NCI-H2227 (cell line): Measurements from ENCODE around the gene GABRA4.

Experiments used
- DNase-seq: peaks from one replicate; lab custom pipeline; 2025; ENCODE audit not compliant: unreplicated experiment; lab: John Stamatoyannopoulos, UW

The GABRA4 gene

DNA sequence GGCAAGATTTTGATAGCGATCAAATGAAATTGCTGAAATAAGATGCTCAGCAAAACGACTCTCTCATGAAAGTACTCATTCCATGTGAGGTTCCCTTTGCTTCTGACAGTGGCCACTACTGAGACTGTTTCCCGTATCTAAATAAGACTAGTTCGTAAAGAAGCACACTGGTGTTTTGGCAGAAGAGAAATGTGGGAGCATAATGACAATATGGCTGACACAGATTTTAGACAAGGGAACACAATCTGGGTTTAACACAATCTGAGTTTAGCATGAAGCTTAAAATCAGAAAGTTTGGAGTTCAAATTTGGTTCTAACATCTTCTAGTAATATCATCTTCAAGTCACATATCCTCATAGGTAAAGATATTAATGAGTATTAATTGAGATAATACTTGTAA is 13.7 kb downstream of the GABRA4 start:
- no peak for DNase-seq

DNA sequence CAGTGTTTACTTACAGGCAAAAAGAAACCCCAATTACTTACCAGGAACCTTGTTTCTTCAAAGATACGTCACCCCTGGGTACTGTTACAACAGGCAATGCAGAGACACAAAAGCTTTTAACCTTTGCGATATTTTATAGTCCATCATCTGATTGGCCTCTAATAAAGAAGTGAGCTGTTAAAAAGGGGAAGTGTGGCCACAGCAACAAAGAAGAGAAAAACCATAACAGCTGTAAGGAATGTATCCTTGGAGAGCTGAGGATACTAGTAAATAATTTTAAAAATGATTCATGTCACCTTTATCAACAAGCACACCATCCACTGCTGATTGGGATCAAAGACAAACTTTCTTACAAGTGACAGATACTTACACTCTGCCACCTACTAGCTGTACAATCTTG is 14.1 kb downstream of the GABRA4 start:
- no peak for DNase-seq

DNA sequence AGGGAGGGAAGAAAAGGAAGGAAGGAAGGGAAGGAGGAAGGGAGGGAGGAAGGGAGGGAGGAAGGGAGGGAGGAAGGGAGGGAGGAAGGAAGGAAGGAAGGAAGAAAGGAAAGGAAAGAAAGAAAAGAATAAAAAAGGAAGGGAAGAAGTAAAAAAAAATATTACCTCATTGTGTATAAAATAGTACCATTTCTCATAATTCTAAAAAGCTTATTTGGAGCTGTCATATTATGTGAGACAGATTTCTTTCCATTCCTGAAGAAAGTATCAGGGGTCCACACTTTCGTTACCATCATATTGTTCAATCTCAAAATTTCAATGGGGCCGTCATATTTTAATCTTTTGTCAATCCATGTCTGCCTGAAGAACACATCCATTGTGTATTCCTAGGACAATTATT is 16.1 kb downstream of the GABRA4 start:
- no peak for DNase-seq

DNA sequence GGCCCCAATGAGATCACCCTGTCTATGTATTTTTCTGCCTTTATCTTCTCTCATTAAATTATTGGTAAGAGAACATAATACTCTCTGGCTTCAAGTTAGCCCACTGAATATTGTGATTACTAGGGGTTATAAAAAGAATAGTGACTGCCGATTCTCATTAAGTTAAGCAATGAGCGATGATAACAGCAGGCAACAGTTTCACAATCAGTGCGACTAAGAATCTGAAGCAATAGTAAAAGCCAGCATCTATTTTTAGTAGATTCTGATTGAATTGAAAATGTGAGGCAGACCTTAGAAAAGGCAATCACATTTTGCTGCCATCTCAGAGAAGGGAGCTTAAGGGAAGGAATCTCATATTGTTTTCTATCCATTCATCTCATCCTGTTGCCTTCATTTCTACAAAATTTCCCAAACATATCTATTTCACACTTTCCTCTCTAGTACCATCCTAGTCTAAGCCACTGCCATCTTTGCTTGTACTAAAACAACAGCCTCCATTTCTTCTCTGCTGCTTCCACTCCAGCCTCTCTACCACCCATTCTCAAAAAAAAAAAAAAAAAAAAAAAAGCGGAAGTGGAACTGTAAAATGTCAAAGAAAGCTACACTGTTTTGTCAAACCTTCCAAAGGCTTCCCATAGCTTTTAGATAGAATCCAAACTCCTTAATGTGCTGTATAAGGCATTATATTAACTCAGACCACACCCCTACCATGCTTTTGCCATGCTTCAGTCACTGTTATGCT is 17.4 kb downstream of the GABRA4 start:
- DNase-seq: no peak

DNA sequence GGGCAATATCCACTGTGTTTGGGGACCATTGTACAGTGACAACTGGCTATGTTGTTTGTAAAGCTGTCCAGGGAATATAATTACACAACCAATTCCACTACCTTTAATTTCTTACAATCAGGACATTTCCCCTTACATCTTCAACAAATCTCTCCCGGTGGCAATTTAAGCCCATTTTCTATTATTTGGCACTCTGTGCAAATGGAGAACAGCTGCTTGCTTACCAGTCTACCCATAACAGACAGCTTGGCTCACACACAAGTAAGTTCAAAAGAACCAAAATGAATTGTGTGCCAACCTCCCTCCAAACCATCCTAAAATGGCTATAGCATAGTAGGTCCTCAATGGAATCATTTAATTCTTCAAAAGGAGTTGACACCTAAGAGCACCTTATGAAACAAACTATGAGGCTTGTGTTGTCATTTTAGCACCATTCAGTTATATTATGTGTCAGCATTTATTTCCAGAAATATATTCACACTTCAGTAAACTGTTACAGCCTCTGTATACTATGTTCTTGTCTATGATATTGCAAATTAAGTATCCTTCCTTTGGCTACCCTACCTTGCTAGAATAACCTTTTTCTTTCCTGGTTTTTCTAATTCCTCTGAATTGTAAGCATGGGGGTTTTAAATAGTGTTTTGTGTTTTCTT is 18.4 kb downstream of the GABRA4 start:
- DNase-seq: no peak

DNA sequence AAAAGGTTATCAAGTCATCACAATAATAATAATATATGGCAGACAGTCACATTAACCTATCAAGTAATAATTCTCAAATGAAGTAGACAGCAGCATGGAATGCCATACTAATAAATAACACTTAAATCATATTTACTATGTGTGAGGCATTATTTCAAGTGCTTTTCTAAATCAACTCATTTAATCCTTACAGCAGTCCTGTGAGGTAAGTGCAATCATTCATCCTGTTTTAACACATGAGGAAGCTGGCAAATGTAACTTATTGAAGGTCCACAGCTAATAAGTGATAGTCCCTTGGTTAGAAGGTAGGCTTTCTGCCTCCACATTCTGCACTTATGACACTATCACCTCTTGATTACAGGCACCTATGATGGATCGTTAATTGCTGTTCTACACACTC is 24.5 kb downstream of the GABRA4 start:
- no peak for DNase-seq

DNA sequence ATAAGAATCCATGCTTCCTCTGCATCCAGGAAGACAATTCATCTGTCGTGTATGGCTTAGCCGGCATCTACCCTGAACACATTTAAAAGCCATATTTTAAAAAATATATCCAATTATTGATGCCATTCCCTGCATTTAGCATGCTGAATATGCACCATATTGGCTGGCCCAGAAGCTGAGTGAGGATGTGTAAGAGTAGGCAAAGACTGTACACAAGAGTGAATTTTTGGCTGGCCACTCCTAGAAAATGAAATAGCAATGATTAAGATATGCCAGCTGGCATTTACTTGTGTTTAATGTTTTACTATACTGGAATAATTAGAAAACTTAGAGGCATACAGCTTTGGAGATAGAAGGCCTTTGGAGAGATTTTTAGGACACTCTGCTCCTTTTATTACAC is 25.8 kb downstream of the GABRA4 start:
- no peak for DNase-seq

DNA sequence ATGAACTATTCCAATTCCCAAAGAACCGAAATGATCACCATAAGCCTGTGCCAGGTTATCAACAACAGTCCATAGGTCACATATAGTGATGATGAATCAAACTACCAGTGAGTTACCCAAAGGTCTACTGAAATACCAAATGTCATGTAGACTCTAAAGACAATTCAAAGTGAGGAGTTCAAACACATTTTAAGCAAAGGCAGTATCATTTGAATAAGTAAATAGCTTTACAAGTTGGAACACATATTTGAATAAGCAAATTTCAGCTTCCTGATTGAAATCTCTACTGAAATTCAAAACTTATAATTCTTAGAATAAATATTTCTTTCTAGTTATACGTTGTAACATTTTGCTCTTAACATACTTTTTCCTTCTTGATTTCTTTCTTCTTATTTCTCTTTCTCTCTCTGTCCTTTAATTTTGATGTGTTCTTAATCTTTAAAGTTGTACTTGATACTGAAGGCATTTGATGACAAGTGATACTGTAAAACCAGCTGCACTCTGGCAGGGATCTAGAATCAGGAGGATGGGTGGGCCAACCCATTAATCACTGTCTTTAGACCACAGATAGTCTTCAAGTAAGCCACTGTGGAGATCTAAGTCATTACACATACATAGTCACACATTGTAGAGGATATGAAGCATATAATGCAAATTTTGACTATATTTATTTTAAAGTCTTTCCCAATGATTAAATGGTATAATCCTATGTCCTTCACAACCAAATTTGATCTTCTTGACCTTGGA is 34.5 kb downstream of the GABRA4 start:
- DNase-seq: no peak

DNA sequence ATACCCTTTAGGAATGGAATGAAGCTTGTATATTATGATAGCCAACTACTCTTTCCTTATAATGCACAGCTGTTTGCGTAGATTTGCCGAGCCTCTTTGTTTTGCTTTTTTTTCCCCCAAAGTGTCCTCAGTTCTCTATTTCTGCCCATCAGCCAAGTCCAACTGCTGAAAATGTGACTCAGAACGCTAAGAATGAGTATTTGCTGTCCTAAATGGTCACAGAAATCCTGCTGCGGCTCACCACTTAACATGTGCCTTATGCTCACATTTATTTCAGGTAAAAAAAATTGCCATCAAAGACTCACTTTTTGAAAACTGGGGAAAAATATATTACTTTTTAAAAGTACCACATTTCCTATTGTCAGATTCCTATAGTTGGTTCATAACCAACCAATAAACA is 36.9 kb downstream of the GABRA4 start:
- no peak for DNase-seq

DNA sequence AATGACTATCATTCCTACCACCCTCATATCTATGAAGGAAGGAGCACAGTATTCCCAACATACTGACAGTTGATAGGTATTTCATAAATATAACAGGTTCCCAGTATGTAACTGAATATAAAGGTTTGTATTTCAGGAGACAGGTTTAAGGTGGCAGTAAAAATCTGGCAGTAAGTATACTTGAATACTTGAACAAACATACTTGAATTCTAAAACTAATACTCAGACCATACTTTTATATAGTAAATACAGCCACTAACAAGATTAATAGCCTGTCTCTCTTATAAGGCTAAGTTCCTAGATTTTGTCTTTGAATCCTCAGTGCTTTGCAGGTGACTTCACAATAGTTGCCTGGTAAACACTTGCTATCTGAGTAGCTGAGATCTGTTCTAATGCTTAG is 37.8 kb downstream of the GABRA4 start:
- DNase-seq: no peak

DNA sequence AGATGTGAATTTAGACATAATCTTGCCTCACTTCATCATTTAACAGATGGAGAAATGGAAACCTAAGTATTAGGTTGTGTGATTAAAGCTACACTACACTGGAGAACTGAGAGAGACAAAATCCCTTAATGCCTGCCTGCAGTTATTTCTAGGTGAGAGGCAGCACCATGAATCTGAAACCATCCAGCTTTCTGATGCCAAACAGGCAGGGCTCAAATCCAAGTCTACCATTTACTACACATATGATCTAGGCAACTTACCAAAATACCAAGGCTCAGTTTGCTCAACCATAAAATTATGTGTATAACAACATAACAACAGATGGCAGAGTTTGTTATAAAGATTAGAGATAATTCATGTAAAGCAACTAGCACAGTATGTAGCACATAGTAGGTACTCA is 38.7 kb downstream of the GABRA4 start:
- DNase-seq: no peak

DNA sequence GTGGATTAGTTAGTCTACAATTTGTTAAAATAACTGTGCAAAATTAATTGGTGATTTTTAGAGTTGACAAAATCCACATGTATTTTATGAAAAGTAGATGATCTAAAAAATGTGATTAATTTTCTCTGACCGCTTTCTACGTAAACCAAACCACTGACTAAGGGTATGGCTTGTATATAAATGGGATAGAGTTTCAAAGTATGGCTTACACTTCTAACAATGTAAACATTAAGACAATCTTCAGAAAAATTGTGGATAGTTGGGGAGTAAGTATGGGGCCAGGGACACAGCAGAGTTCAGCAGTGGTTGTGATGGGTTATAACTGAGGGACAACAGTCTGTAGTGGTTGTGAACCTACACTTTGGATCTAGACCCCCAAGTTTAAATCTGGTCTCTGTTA is 39.8 kb downstream of the GABRA4 start:
- no peak for DNase-seq

DNA sequence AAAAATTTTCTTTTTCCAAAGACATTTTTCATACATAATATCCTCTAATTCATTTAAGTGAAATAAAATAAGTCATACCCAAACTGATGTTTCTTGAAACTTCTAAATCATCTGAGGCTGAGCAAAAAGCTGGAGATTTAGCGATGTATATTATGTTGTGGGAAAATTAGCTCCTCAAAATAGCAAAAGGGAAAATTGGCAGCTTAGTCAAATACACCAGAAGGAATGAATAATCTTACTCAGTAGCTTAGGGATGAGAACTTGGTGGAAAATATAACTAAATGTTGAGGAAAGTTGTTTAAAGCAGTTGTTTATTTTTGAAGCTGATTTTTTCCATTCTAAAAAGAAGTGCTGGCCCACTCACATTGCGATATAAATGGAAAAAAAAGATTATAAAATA is 40.9 kb downstream of the GABRA4 start:
- DNase-seq: no peak

DNA sequence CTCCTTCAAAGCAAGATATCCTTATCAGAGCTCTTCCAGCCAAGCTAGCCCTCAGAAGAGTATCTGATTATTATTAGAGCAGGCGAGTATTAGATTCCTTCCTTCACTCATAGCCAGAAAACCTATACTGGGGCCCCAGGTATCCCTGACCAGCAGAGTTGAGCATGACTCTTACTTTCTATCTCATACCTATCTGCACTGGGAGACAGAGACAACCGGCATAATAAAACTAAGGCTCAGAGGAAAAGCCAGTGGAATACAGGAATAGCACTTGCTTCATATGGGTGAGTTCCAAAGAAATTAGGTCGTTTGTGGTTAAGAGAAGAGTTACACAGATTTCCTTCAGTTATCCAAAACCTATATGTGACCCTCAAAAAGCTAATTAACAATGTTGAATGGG is 42.6 kb downstream of the GABRA4 start:
- DNase-seq: no peak

DNA sequence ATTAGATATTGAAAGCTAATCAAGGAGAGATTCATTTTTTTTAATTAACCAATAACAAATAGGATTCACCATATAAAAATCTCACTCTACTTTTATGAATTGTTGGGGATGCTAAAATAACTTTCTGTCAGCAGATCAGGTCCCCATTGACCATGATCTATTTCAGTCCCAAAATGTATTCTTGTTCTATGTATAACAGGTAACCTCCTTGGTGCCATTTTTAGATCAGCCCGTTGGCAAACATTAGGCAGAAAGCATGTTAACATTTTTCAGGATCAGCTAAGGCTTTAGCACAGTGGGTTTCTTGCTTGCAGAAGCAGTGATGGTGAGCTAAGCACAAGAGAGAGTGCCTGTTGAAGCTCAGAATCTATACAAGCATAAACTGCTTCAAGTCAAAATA is 43.6 kb downstream of the GABRA4 start:
- no peak for DNase-seq

DNA sequence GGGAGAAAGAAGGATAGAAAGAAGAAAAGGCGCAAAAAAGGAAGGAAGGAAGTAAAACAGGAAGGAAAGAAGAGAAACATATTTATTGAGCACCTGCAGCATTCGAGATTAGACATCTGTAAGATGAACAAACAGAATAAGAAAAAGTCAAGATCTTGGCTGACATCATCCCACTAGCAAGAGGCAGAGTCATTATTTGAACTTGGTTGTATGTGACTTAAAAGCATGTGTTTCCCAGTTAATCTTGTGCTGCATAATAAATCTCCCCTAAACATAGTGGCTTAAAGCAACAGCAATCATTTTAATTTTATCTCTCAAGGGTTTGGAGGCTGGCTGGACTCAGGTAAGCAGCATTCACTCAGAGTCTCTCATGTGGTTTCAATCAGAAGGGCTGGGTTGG is 45.8 kb downstream of the GABRA4 start:
- no peak for DNase-seq

DNA sequence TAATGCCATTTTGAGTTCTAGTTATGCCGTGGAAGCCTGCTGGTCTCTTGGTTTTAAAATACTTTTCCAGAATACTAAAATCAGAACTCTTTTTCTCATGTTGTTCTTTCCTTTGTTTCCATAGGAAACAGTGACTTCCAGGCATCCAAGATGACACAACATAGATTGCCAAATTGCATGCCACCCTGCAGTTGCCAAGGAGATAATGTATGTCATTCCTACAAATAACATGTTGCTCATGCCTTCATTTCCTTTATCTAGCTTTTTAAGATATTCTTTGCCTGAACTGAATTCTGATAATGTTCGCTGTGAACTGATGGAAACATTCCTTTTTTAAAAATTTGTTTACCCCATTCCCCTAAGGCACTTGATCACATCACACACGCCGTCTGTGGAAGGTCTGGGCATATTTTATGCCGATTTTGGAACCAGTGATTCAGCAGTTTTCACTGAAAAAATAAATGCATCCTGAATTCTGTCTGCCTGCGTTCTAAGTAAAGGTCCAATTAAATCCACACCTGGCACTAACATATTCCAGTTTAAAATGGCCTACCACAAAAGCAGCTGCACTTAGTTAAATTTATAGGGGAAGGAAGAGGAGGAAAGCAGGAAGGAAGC is 46.4 kb downstream of the GABRA4 start:
- DNase-seq: no peak

DNA sequence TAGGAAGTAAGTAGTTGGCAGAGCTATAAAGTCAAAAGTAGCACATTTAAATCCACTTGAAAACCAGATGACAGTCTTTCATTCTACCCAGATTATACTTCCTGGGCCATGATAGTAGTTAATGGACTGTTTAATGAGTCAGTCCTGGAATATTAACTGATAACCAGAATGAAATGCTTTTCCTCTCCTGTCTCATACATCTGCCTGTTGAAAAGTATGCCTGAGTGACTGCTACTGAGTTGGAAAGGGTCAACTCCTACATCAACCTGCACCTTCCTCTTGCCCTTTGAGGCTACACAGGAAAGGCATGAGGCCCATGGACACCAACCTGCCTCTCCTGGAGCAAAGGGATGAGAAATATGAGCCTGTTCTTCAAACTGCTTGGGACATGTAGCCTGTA is 48.3 kb downstream of the GABRA4 start:
- DNase-seq: no peak

DNA sequence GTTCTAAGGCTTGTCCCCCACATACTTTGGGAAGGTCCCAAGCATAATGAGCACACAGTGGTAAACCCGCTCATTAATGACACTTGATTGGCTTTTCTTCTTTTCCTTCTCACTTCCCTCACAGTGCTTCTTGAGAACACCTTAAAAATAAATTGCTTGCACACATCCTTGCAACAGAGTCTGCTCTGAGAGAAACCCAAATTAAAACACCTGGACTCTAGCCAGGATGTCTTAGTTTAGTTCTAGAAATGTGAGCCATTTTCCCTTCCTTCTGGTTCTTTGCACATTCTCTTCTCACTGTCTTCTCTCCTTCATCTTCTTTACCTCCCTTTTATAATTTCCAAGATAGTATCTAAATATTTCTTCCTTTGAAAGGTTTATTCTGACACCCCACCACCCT is 49.0 kb downstream of the GABRA4 start:
- DNase-seq: no peak

DNA sequence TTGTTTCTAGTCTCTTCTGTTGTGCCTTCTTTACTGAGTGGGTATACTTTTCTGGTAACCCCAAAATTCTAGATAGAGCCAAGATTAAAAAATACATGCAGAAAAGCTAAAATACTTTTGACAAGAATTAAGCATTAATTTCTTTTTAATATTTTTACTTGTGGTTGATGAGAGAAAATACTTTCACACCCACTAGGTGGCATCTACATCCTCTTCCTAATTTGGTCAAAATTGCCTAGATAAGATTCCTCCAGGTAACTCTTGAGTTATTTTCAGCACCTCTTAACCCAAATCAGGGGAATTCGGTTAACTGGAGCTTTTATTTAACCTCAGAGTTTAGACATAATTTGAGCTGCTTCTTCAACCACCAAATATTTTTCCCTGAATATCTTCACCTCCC is 55.9 kb downstream of the GABRA4 start:
- DNase-seq: no peak

DNA sequence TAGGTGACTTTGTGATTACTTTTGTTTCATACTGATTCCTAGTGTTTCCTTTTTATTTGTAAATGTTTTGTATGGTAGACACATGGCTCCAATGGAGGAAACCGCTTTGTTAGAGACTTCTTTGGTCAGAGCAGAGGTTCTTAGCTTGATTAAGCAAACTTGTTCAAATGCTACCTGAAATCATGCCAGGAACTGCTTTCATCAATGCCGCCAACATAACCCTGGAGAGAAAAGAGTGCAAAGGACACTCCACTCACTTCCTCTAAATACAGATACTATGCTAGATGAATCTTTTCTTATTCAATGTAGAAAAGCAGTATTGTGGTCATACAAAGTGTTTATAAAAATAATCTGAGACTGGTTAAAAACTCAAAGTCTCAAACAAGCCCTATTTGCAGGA is 58.7 kb downstream of the GABRA4 start:
- no peak for DNase-seq

DNA sequence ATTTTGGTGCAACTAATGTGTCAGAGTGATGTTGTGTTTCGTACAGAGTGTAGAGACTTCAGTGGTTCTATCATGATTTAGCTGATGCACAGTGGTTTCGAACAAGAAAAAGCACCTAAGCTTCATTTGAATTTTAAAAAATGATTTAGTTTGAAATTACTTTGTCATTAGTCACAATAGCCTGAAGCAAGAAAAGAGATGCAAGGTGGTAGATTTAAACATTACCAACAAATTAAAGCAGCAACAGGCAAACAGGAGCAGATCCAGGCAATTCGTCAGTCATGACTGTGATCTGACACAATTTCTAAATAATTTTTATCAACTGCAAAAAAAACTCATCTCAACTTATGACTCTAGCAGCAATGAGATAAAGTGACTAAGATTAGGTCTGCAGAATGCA is 59.7 kb downstream of the GABRA4 start:
- DNase-seq: no peak
